ENCODE results near the gene PCK2.

PCK2 gene

GRCh38 chr14:24062216-24062980 lies 31.7 kb upstream of the PCK2 start:
- no peak for DNase-seq (ENCODE audit: low read depth)
- no peak for TF ChIP-seq CTCF (IDR thresholded peaks at IDR 0.05; ENCODE audit: insufficient read depth, low read depth, low read length, missing control alignments)
- H3K4me3 ChIP-seq (ENCODE audit: low read length), result no peak overlapping the region

- H3K4me3 ChIP-seq (ENCODE audit: low read length), result no peak overlapping the region
- DNase-seq (ENCODE audit: low read depth), result no peak
- no peak for TF ChIP-seq CTCF (IDR thresholded peaks at IDR 0.05; ENCODE audit: insufficient read depth, low read depth, low read length, missing control alignments)
These were observed 30.8 kb upstream of the PCK2 start for GRCh38 chr14:24063263-24063836.

GRCh38 chr14:24064091-24064795 lies 29.9 kb upstream of the PCK2 start:
- no peak for TF ChIP-seq CTCF (IDR thresholded peaks at IDR 0.05; ENCODE audit: insufficient read depth, low read depth, low read length, missing control alignments)
- no peak overlapping the region for H3K4me3 ChIP-seq (ENCODE audit: low read length)
- DNase-seq (ENCODE audit: low read depth), result no peak

GRCh38 chr14:24064856-24065255 lies 29.3 kb upstream of the PCK2 start:
- no peak overlapping the region for H3K4me3 ChIP-seq (ENCODE audit: low read length)
- DNase-seq (ENCODE audit: low read depth), result no peak
- TF ChIP-seq CTCF (IDR thresholded peaks at IDR 0.05; ENCODE audit: insufficient read depth, low read depth, low read length, missing control alignments), result no peak

GRCh38 chr14:24065408-24065807 lies 28.7 kb upstream of the PCK2 start:
- TF ChIP-seq CTCF (IDR thresholded peaks at IDR 0.05; ENCODE audit: insufficient read depth, low read depth, low read length, missing control alignments), result no peak
- H3K4me3 ChIP-seq (ENCODE audit: low read length), result no peak overlapping the region
- no peak for DNase-seq (ENCODE audit: low read depth)

- H3K4me3 ChIP-seq (ENCODE audit: low read length), result no peak overlapping the region
- no peak for TF ChIP-seq CTCF (IDR thresholded peaks at IDR 0.05; ENCODE audit: insufficient read depth, low read depth, low read length, missing control alignments)
- DNase-seq (ENCODE audit: low read depth), result no peak
These were observed 27.5 kb upstream of the PCK2 start for GRCh38 chr14:24066496-24067132.

All from epithelial cell of esophagus (primary cell).